Sigmoid colon (tissue), 4 donors: ENCODE data around the gene ZBED5.

ENCODE experiments used
- CTCF ChIP-seq, 4 experiments: fragments of 450-650 bp in 3 of 4; fragments of 200-600 bp in 1 of 4; IDR thresholded peaks; one replicate each; pipeline ENCODE4 v1.5.1; 2016 to 2019; ENCODE audit warnings: antibody characterized with exemption in 4 of 4, mild to moderate bottlenecking in 3 of 4, moderate library complexity in 2 of 4
- EP300 ChIP-seq, 4 donors: sonication (generic); formaldehyde crosslinking; IDR thresholded peaks; one replicate each; pipeline ENCODE4 v1.6.1; 2017; ENCODE audit warnings: antibody characterized with exemption in 4 of 4
- POLR2A ChIP-seq, 2 donors: fragments of 450-650 bp; IDR thresholded peaks; one replicate each; pipeline ENCODE4 v1.6.1; 2016; ENCODE audit warnings: antibody characterized with exemption in 2 of 2, mild to moderate bottlenecking in 2 of 2, moderate library complexity in 2 of 2
- POLR2AphosphoS5 ChIP-seq, 4 donors: sonication (generic); formaldehyde crosslinking; IDR thresholded peaks; one replicate each; pipeline ENCODE4 v1.6.1; 2017; ENCODE audit warnings: antibody characterized with exemption in 4 of 4

GRCh38 chr11:10900681-10901415 lies 43.0 kb upstream of the ZBED5 start:
- TF ChIP-seq CTCF (IDR thresholded peaks at IDR 0.05) (no peak), POLR2A (IDR thresholded peaks at IDR 0.05) (no peak), POLR2AphosphoS5 (IDR thresholded peaks at IDR 0.05) (no peak), EP300 (IDR thresholded peaks at IDR 0.05) (no peak)
